ENCODE results near the gene RNF151.

Gene RNF151

GRCh38 chr16:1944612-1945199 is 21.9 kb upstream of the RNF151 start:
- no peak for TF ChIP-seq CTCF (IDR thresholded peaks at IDR 0.05; ENCODE audit: insufficient read depth, low read depth, low read length, missing control alignments)
- no peak overlapping the region for H3K4me3 ChIP-seq (ENCODE audit: low read depth, low read length)
- no peak for DNase-seq (ENCODE audit: low read depth)

- DNase-seq (ENCODE audit: low read depth): no peak
- no peak overlapping the region for H3K4me3 ChIP-seq (ENCODE audit: low read depth, low read length)
- no peak for TF ChIP-seq CTCF (IDR thresholded peaks at IDR 0.05; ENCODE audit: insufficient read depth, low read depth, low read length, missing control alignments)
Measured at GRCh38 chr16:1945559-1946391, 20.9 kb upstream of the RNF151 start.

GRCh38 chr16:1946495-1947368 is 19.9 kb upstream of the RNF151 start:
- no peak for TF ChIP-seq CTCF (IDR thresholded peaks at IDR 0.05; ENCODE audit: insufficient read depth, low read depth, low read length, missing control alignments)
- no peak for DNase-seq (ENCODE audit: low read depth)
- no peak overlapping the region for H3K4me3 ChIP-seq (ENCODE audit: low read depth, low read length)

- no peak for TF ChIP-seq CTCF (IDR thresholded peaks at IDR 0.05; ENCODE audit: insufficient read depth, low read depth, low read length, missing control alignments)
- no peak overlapping the region for H3K4me3 ChIP-seq (ENCODE audit: low read depth, low read length)
- no peak for DNase-seq (ENCODE audit: low read depth)
Measured at GRCh38 chr16:1947369-1947670, 19.3 kb upstream of the RNF151 start.

GRCh38 chr16:1949507-1949906 is 17.1 kb upstream of the RNF151 start:
- TF ChIP-seq CTCF (IDR thresholded peaks at IDR 0.05; ENCODE audit: insufficient read depth, low read depth, low read length, missing control alignments): no peak
- DNase-seq (ENCODE audit: low read depth): no peak

GRCh38 chr16:1950047-1950446 is 16.6 kb upstream of the RNF151 start:
- no peak overlapping the region for H3K4me3 ChIP-seq (ENCODE audit: low read depth, low read length)
- DNase-seq (ENCODE audit: low read depth): no peak
- no peak for TF ChIP-seq CTCF (IDR thresholded peaks at IDR 0.05; ENCODE audit: insufficient read depth, low read depth, low read length, missing control alignments)

More at GRCh38 chr16:1949507-1949906, 17.1 kb upstream of the RNF151 start:
- H3K4me3 ChIP-seq (ENCODE audit: low read depth, low read length): no peak overlapping the region

Measured in GM12865 (cell line).